ENCODE data around the gene DGKG.

Gene DGKG

DNA sequence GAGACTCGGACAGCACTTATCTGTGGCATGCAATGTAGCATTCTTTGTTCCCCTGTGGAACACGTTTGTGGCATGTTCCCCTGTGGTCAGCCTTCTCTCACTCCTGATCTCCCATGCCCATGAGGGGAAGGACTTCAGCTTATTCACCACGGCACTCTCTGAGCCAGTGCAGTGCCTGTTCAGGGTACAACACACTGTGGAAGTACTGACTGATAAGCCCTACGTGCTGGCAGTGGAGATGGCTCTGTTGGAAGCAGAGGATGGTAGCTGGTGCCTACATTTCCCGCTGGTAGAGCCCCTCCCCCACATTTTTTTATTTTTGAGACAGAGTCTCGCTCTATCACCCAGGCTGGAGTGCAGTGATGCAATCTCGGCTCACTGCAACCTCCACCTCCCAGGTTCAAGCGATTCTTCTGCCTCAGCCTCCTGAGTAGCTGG is 209.7 kb downstream of the DGKG start:
- Histone ChIP-seq H3K27me3 (ENCODE audit: insufficient read depth, insufficient read length) (no peaks in the 10 kb centered on the region), H3K36me3 (ENCODE audit: insufficient read depth, insufficient read length, low read length) (no peaks in the 10 kb centered on the region), H3K9me3 (ENCODE audit: insufficient read depth, low read length) (peaks cover 9% of the 10 kb centered on the region; the same call in 1 of the 2 replicates), H3K4me3 (ENCODE audit: insufficient read length, low read depth) (no peak overlapping the region), H3K4me1 (ENCODE audit: insufficient read depth, insufficient read length) (peaks cover 6% of the 10 kb centered on the region), H3K9ac (ENCODE audit: insufficient read length, low read depth) (no peak overlapping the region)
- DNase-seq (ENCODE audit: low read depth, low spot score) = no peak
- TF ChIP-seq ZNF274 (IDR thresholded peaks at IDR 0.05; ENCODE audit: low read depth, low read length) = no peak
- no peak for TF ChIP-seq SUZ12 (IDR thresholded peaks at IDR 0.05; ENCODE audit: extremely low read depth, insufficient read depth, insufficient read length)
- no peak for TF ChIP-seq YY1 (IDR thresholded peaks at IDR 0.05; ENCODE audit: insufficient read depth, insufficient read length)

- no peak overlapping the region for H3K4me3 ChIP-seq (ENCODE audit: insufficient read length, low read depth)
- no peaks in the 10 kb centered on the region for H3K27me3 ChIP-seq (ENCODE audit: insufficient read depth, insufficient read length)
- no peak overlapping the region for H3K9ac ChIP-seq (ENCODE audit: insufficient read length, low read depth)
- H3K9me3 ChIP-seq (ENCODE audit: insufficient read depth, low read length) = peaks cover 9% of the 10 kb centered on the region; the same call in 1 of the 2 replicates
- H3K36me3 ChIP-seq (ENCODE audit: insufficient read depth, insufficient read length, low read length) = no peaks in the 10 kb centered on the region
- no peak for TF ChIP-seq SUZ12 (IDR thresholded peaks at IDR 0.05; ENCODE audit: extremely low read depth, insufficient read depth, insufficient read length)
- no peak for TF ChIP-seq YY1 (IDR thresholded peaks at IDR 0.05; ENCODE audit: insufficient read depth, insufficient read length)
- no peak for TF ChIP-seq ZNF274 (IDR thresholded peaks at IDR 0.05; ENCODE audit: low read depth, low read length)
- no peak for DNase-seq (ENCODE audit: low read depth, low spot score)
- peaks cover 6% of the 10 kb centered on the region for H3K4me1 ChIP-seq (ENCODE audit: insufficient read depth, insufficient read length)
Observed at GRCh38 chr3:186151077-186151971, 210.7 kb downstream of the DGKG start.

DNA sequence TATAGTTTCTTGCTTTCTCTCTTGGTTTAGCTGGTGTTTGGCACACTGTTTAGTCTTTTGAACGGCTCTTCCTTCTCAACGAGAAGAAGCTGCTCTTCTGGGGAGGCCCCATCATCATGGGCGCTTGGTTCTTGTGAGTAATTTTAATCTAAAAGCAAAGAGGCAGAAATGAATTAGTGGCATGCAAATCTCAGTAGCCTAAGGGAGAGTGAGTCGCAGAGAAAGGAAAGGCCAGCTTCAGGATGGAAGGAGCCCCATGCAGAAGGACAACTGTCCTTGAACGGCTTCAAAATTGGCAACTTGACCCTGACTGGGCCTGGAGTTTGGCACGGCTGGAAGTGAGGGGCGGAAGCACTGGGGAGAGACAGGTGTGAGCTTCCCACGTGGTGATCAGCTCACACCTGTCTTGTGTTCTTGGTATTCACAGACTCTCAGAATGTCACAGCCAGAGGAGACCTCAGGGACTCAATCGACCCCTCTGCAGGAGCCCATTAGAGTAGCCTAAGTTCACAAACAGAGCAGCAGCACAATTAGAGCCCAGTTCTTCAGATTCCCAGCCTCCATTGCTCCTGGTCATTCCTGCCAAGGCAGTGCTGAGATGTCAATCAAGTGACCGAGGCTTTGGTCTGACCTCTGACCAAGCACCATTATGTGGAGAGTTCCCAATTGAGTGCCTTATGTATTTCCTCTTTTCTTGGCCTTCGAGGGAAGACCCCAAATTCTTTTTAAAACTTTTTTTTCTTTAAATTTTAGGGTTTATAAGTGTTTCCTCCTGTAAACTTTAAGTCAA is 211.8 kb downstream of the DGKG start:
- Histone ChIP-seq H3K9me3 (ENCODE audit: insufficient read depth, low read length) (peaks cover 9% of the 10 kb centered on the region; the same call in 1 of the 2 replicates), H3K27me3 (ENCODE audit: insufficient read depth, insufficient read length) (no peaks in the 10 kb centered on the region), H3K4me3 (ENCODE audit: insufficient read length, low read depth) (no peak overlapping the region), H3K9ac (ENCODE audit: insufficient read length, low read depth) (no peak overlapping the region), H3K36me3 (ENCODE audit: insufficient read depth, insufficient read length, low read length) (no peaks in the 10 kb centered on the region), H3K4me1 (ENCODE audit: insufficient read depth, insufficient read length) (peaks cover 6% of the 10 kb centered on the region)
- no peak for DNase-seq (ENCODE audit: low read depth, low spot score)
- TF ChIP-seq ZNF274 (IDR thresholded peaks at IDR 0.05; ENCODE audit: low read depth, low read length) = no peak
- TF ChIP-seq SUZ12 (IDR thresholded peaks at IDR 0.05; ENCODE audit: extremely low read depth, insufficient read depth, insufficient read length) = no peak
- TF ChIP-seq YY1 (IDR thresholded peaks at IDR 0.05; ENCODE audit: insufficient read depth, insufficient read length) = no peak

- H3K9ac ChIP-seq (ENCODE audit: insufficient read length, low read depth) = no peak overlapping the region
- H3K36me3 ChIP-seq (ENCODE audit: insufficient read depth, insufficient read length, low read length) = no peaks in the 10 kb centered on the region
- peaks cover 9% of the 10 kb centered on the region; the same call in 1 of the 2 replicates for H3K9me3 ChIP-seq (ENCODE audit: insufficient read depth, low read length)
- no peak for TF ChIP-seq YY1 (IDR thresholded peaks at IDR 0.05; ENCODE audit: insufficient read depth, insufficient read length)
- no peak for DNase-seq (ENCODE audit: low read depth, low spot score)
- no peaks in the 10 kb centered on the region for H3K27me3 ChIP-seq (ENCODE audit: insufficient read depth, insufficient read length)
- H3K4me3 ChIP-seq (ENCODE audit: insufficient read length, low read depth) = no peak overlapping the region
- peaks cover 6% of the 10 kb centered on the region for H3K4me1 ChIP-seq (ENCODE audit: insufficient read depth, insufficient read length)
Observed at GRCh38 chr3:186149319-186149960, 212.6 kb downstream of the DGKG start.

GRCh38 chr3:186144257-186144656 is 217.8 kb downstream of the DGKG start:
- no peaks in the 10 kb centered on the region for H3K27me3 ChIP-seq (ENCODE audit: insufficient read depth, insufficient read length)
- peaks cover 4% of the 10 kb centered on the region for H3K4me1 ChIP-seq (ENCODE audit: insufficient read depth, insufficient read length)
- H3K9ac ChIP-seq (ENCODE audit: insufficient read length, low read depth) = no peak overlapping the region
- no peak for DNase-seq (ENCODE audit: low read depth, low spot score)
- H3K4me3 ChIP-seq (ENCODE audit: insufficient read length, low read depth) = no peak overlapping the region
- 0 out of 2 replicates have a peak, but pooled peaks cover 4% of the 10 kb centered on the region for H3K9me3 ChIP-seq (ENCODE audit: insufficient read depth, low read length)
- H3K36me3 ChIP-seq (ENCODE audit: insufficient read depth, insufficient read length, low read length) = no peaks in the 10 kb centered on the region
- no peak for TF ChIP-seq SUZ12 (IDR thresholded peaks at IDR 0.05; ENCODE audit: extremely low read depth, insufficient read depth, insufficient read length)
- no peak for TF ChIP-seq YY1 (IDR thresholded peaks at IDR 0.05; ENCODE audit: insufficient read depth, insufficient read length)
- no peak for TF ChIP-seq ZNF274 (IDR thresholded peaks at IDR 0.05; ENCODE audit: low read depth, low read length)

GRCh38 chr3:186143250-186143649 is 218.8 kb downstream of the DGKG start:
- 0 out of 2 replicates have a peak, but pooled peaks cover 3% of the 10 kb centered on the region for H3K9me3 ChIP-seq (ENCODE audit: insufficient read depth, low read length)
- no peak overlapping the region for H3K4me3 ChIP-seq (ENCODE audit: insufficient read length, low read depth)
- no peak for TF ChIP-seq YY1 (IDR thresholded peaks at IDR 0.05; ENCODE audit: insufficient read depth, insufficient read length)
- no peak for TF ChIP-seq ZNF274 (IDR thresholded peaks at IDR 0.05; ENCODE audit: low read depth, low read length)
- TF ChIP-seq SUZ12 (IDR thresholded peaks at IDR 0.05; ENCODE audit: extremely low read depth, insufficient read depth, insufficient read length) = no peak
- H3K27me3 ChIP-seq (ENCODE audit: insufficient read depth, insufficient read length) = no peaks in the 10 kb centered on the region
- DNase-seq (ENCODE audit: low read depth, low spot score) = no peak
- no peak overlapping the region for H3K9ac ChIP-seq (ENCODE audit: insufficient read length, low read depth)
- peaks cover 4% of the 10 kb centered on the region for H3K4me1 ChIP-seq (ENCODE audit: insufficient read depth, insufficient read length)
- no peaks in the 10 kb centered on the region for H3K36me3 ChIP-seq (ENCODE audit: insufficient read depth, insufficient read length, low read length)

Measured in NT2/D1 (cell line).